Caco-2 (cell line): Measurements from ENCODE around the gene AUTS2. TPM values are rescaled to one million over a fixed set of nuclear protein-coding genes. Genes with fewer than 3 reads are reported as not detected.

Experiments used
- BruUV-seq: library from RNA; stranded (reverse); fragments of 400-500 nt; replicated peaks from 2 replicates; lab custom pipeline; 2021; lab: Mats Ljungman, UMichigan
- CTCF ChIA-PET: fragments of 300-600 bp; sonication (Branson Sonifier 250); formaldehyde crosslinking; loops from one replicate; lab custom pipeline; 2022; ENCODE audit warnings: antibody characterized with exemption; lab: Charles Lee
- POLR2A ChIA-PET: fragments of 300-600 bp; sonication (Branson Sonifier 250); formaldehyde crosslinking; loops from one replicate; lab custom pipeline; 2022; ENCODE audit warnings: antibody characterized with exemption; lab: Charles Lee
- DNase-seq, 2 experiments: peaks; one replicate each; pipeline versions ENCODE4 v3.0.0 to v3.0.0-alpha.2; 2020 to 2022
- H3K27me3 ChIP-seq: replicated peaks from 2 replicates; pipeline ENCODE4 v1.6.0; 2011; ENCODE audit warnings: low read length; ENCODE audit not compliant: control insufficient read depth, insufficient read depth
- H3K36me3 ChIP-seq: 2 replicates; pipeline ENCODE4 v1.5.1; 2011; ENCODE audit warnings: low read length; ENCODE audit not compliant: control insufficient read depth, insufficient read depth
- H3K4me1 ChIP-seq: fragments of 250-450 bp; sonication (Bioruptor Pico); 2 replicates; pipeline ENCODE4 v1.5.1; 2020; ENCODE audit warnings: mild to moderate bottlenecking
- H3K4me3 ChIP-seq: 2 replicates; pipeline ENCODE4 v1.5.1; 2011; ENCODE audit warnings: low read depth, mild to moderate bottlenecking, control low read depth, low read length
- H3K9me3 ChIP-seq: fragments of 250-450 bp; sonication (Bioruptor Pico); 2 replicates; pipeline ENCODE4 v1.5.1; 2020; ENCODE audit warnings: mild to moderate bottlenecking, moderate library complexity
- H3K27ac Mint-ChIP-seq: one replicate; pipeline ENCODE4 v1.8.0; 2022; ENCODE audit warnings: mixed read lengths; ENCODE audit not compliant: unreplicated experiment
- H3K27me3 Mint-ChIP-seq: one replicate; pipeline ENCODE4 v1.8.0; 2022; ENCODE audit warnings: mixed read lengths; ENCODE audit not compliant: insufficient read depth, unreplicated experiment
- H3K36me3 Mint-ChIP-seq: one replicate; pipeline ENCODE4 v1.8.0; 2022; ENCODE audit warnings: mild to moderate bottlenecking, mixed read lengths; ENCODE audit not compliant: insufficient read depth, unreplicated experiment
- H3K4me1 Mint-ChIP-seq: one replicate; pipeline ENCODE4 v1.8.0; 2022; ENCODE audit warnings: low read depth, mixed read lengths; ENCODE audit not compliant: unreplicated experiment
- H3K4me3 Mint-ChIP-seq: one replicate; pipeline ENCODE4 v1.8.0; 2022; ENCODE audit warnings: mild to moderate bottlenecking, moderate library complexity, mixed read lengths; ENCODE audit not compliant: unreplicated experiment
- H3K9me3 Mint-ChIP-seq: one replicate; pipeline ENCODE4 v1.8.0; 2022; ENCODE audit warnings: mixed read lengths; ENCODE audit not compliant: unreplicated experiment
- intact Hi-C: fragments of 100-400 bp; cut with micrococcal nuclease; formaldehyde crosslinking; loops from one replicate; pipeline ENCODE4 v1.10.0; 2022; ENCODE audit not compliant: unreplicated experiment
- total RNA-seq: library from RNA; stranded (reverse); gene quantifications from 2 replicates; pipeline ENCODE4 v1.2.3, GENCODE V29; 2022
- TF ChIP-seq, protein P1 (sequence below), 2 experiments: fragments of 200-600 bp in 1 of 2; IDR thresholded peaks; 1 replicate in 1 of 2; 2 replicates in 1 of 2; pipeline versions ENCODE4 v1.5.1 to v1.8.0; 2011 to 2022; ENCODE audit warnings: antibody characterized with exemption in 1 of 2, control low read depth in 1 of 2, inconsistent platforms in 1 of 2, low read depth in 1 of 2, low read length in 1 of 2, mild to moderate bottlenecking in 1 of 2, moderate library complexity in 1 of 2; ENCODE audit not compliant: insufficient read depth in 1 of 2, severe bottlenecking in 1 of 2, unreplicated experiment in 1 of 2

The AUTS2 gene
- total RNA-seq, 1 experiment from 2014 or later, result 37.1 TPM

DNA sequence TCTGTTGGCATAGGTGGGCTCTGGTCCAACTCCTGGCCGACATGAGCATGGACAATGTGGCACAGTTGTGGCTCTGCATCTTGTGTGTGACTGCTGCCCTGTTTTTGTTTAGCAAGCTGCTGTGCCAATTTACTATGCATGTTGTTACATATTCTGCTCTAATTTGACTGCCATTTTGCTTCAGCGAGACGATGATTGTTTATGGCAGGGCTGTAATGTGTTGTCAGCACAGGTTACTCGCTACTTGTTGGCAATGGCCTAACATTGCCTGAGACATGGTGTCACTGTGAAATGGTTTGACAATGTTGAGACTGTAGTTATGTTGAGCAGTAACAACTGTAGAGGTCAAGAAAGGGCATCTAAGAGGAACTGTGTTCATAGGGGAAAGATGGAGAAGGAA is 659.6 kb downstream of the AUTS2 start:
- ChIA-PET CTCF (no interaction called here), POLR2A (no interaction called here)
- Histone ChIP-seq H3K4me3 (no peak overlapping the region), H3K36me3 (no peaks in the 10 kb centered on the region), H3K27me3 (no peaks in the 10 kb centered on the region), H3K4me1 (no peaks in the 10 kb centered on the region), H3K9me3 (no peaks in the 10 kb centered on the region)
- DNase-seq, result no peak
- no peaks in the 10 kb centered on the region for H3K36me3 Mint-ChIP-seq
- H3K4me3 Mint-ChIP-seq, result no peak overlapping the region
- peaks cover 5% of the 10 kb centered on the region for H3K9me3 Mint-ChIP-seq
- intact Hi-C loops, result no loop called here
- BruUV-seq, result no TSS peak
- H3K27ac Mint-ChIP-seq, result no peak overlapping the region
- no peaks in the 10 kb centered on the region for H3K27me3 Mint-ChIP-seq
- H3K4me1 Mint-ChIP-seq, result no peaks in the 10 kb centered on the region
- TF ChIP-seq, protein P1, sequence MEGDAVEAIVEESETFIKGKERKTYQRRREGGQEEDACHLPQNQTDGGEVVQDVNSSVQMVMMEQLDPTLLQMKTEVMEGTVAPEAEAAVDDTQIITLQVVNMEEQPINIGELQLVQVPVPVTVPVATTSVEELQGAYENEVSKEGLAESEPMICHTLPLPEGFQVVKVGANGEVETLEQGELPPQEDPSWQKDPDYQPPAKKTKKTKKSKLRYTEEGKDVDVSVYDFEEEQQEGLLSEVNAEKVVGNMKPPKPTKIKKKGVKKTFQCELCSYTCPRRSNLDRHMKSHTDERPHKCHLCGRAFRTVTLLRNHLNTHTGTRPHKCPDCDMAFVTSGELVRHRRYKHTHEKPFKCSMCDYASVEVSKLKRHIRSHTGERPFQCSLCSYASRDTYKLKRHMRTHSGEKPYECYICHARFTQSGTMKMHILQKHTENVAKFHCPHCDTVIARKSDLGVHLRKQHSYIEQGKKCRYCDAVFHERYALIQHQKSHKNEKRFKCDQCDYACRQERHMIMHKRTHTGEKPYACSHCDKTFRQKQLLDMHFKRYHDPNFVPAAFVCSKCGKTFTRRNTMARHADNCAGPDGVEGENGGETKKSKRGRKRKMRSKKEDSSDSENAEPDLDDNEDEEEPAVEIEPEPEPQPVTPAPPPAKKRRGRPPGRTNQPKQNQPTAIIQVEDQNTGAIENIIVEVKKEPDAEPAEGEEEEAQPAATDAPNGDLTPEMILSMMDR (IDR thresholded peaks at IDR 0.05; ENCODE audit: insufficient read depth in 1 of 2, low read depth in 1 of 2, low read length in 1 of 2, severe bottlenecking in 1 of 2, unreplicated experiment in 1 of 2), result no peak

DNA sequence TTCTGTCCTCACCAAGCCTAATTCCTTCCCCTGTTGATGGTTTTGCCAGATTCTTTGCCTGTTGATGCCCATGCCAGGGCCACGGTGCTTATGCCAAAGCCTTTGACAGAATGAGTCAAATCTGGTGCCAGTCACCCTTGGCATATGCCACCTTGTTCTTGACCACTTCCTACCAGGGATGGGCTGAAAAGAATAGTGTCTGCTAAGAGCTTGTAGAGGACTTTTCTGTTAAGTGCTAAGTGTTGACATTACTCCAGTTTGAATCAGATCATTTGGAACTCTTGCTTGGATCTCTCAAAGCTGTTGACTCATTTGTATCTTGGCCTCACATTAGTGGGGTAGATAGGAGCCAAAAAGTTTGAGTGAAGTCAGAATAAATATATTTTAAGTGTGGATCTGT is 661.2 kb downstream of the AUTS2 start:
- TF ChIP-seq, protein P1 (IDR thresholded peaks at IDR 0.05; ENCODE audit: insufficient read depth in 1 of 2, low read depth in 1 of 2, low read length in 1 of 2, severe bottlenecking in 1 of 2, unreplicated experiment in 1 of 2), result no peak
- CTCF ChIA-PET, result no interaction called here
- H3K36me3 ChIP-seq, result no peaks in the 10 kb centered on the region
- H3K27me3 Mint-ChIP-seq, result no peaks in the 10 kb centered on the region
- no peaks in the 10 kb centered on the region for H3K9me3 ChIP-seq
- no peaks in the 10 kb centered on the region for H3K4me1 Mint-ChIP-seq
- no peaks in the 10 kb centered on the region for H3K9me3 Mint-ChIP-seq
- POLR2A ChIA-PET, result no interaction called here
- H3K4me3 Mint-ChIP-seq, result no peak overlapping the region
- no peak overlapping the region for H3K27ac Mint-ChIP-seq
- no TSS peak for BruUV-seq
- no peak for DNase-seq
- H3K27me3 ChIP-seq, result no peaks in the 10 kb centered on the region
- no peaks in the 10 kb centered on the region for H3K4me1 ChIP-seq
- intact Hi-C loops, result no loop called here
- H3K4me3 ChIP-seq, result no peak overlapping the region
- no peaks in the 10 kb centered on the region for H3K36me3 Mint-ChIP-seq

DNA sequence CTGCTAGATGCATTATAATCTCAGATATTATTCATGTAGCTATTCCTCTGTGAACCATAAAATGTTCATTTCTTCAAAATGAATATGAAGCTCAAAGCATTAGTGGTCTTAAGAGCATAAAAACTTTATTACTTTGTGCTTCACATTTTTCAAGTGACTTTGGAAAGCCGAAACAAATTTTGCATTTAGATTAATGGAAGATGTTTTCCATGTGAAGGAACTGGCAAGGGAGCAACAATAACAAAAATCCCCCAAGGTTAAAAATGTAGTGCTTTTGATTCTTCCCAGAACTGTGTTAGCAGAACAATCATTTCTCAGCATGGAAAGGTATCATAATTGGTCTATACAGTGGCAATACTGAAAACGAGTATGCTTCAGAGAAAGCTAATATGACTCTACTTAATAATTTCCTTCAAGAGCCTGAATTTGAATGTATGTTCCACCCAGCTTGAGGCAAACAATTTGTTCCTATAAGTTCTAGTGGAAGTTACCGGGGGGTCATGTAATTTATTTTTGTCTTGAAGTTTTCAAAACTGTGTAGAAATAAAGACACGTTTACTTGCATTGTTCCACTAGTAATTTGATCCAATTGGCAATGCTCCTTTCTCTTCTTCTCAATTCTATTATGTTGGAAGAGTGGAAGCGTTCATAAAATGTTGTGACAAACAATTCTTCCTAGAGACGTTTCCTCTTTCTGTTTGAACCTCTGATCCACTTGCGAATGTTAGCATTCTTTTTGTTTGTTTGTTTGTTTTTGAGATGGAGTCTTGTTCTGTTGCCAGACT is 665.4 kb downstream of the AUTS2 start:
- TF ChIP-seq, protein P1 (IDR thresholded peaks at IDR 0.05; ENCODE audit: insufficient read depth in 1 of 2, low read depth in 1 of 2, low read length in 1 of 2, severe bottlenecking in 1 of 2, unreplicated experiment in 1 of 2), result no peak
- H3K9me3 Mint-ChIP-seq, result no peaks in the 10 kb centered on the region
- intact Hi-C loops, result no loop called here
- Histone ChIP-seq H3K36me3 (no peaks in the 10 kb centered on the region), H3K4me1 (peaks cover 13% of the 10 kb centered on the region; the same call in 1 of the 2 replicates), H3K4me3 (no peak overlapping the region), H3K9me3 (no peaks in the 10 kb centered on the region), H3K27me3 (no peaks in the 10 kb centered on the region)
- DNase-seq, result no peak
- H3K4me3 Mint-ChIP-seq, result no peak overlapping the region
- no TSS peak for BruUV-seq
- ChIA-PET POLR2A (no interaction called here), CTCF (no interaction called here)
- H3K4me1 Mint-ChIP-seq, result peaks cover 12% of the 10 kb centered on the region
- H3K27ac Mint-ChIP-seq, result no peak overlapping the region
- H3K27me3 Mint-ChIP-seq, result no peaks in the 10 kb centered on the region
- no peaks in the 10 kb centered on the region for H3K36me3 Mint-ChIP-seq
